Peyer's patch (tissue), 4 donors: ENCODE results near the gene AMBRA1.

Experiments
- POLR2A ChIP-seq, 2 donors: fragments of 450-650 bp; IDR thresholded peaks; one replicate each; pipeline ENCODE4 v1.5.1; 2017; ENCODE audit warnings: antibody characterized with exemption in 2 of 2, mild to moderate bottlenecking in 2 of 2, moderate library complexity in 2 of 2
- TF ChIP-seq, protein P1 (sequence below), 6 experiments: fragments of 450-650 bp in 4 of 6; fragments of 200-600 bp in 2 of 6; sonication (generic) in 1 of 6; IDR thresholded peaks; one replicate each; pipeline ENCODE4 v1.5.1; 2017 to 2019; ENCODE audit warnings: antibody characterized with exemption in 6 of 6, mild to moderate bottlenecking in 3 of 6, moderate library complexity in 1 of 6

DNA sequence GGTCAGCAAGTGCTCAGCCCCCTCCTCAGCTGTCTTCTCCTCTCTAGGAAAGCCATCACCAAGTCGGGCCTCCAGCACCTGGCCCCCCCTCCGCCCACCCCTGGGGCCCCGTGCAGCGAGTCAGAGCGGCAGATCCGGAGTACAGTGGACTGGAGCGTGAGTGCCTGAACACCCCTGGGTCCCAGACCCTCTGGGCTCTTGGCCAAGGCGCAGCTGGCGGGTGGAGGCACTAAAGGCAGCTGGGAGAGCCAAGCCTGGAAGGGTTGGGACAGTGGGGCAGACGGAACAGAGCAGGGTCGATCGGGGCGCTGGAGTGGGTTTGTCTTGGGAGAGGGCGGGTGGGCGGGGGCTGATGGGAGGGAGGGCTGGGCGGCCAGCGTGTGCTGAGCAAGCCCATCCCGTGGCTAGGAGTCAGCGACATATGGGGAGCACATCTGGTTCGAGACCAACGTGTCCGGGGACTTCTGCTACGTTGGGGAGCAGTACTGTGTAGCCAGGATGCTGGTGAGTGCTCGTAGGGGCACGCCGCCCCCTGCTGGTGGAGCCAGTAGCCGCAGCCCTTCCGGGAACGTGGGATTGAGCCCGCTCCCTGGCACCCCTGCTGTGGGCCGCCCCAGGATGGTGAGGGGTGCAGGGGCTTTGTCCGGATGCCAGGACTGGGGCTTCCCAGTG, 226.4 kb downstream of the AMBRA1 start:
- TF ChIP-seq, protein P1, sequence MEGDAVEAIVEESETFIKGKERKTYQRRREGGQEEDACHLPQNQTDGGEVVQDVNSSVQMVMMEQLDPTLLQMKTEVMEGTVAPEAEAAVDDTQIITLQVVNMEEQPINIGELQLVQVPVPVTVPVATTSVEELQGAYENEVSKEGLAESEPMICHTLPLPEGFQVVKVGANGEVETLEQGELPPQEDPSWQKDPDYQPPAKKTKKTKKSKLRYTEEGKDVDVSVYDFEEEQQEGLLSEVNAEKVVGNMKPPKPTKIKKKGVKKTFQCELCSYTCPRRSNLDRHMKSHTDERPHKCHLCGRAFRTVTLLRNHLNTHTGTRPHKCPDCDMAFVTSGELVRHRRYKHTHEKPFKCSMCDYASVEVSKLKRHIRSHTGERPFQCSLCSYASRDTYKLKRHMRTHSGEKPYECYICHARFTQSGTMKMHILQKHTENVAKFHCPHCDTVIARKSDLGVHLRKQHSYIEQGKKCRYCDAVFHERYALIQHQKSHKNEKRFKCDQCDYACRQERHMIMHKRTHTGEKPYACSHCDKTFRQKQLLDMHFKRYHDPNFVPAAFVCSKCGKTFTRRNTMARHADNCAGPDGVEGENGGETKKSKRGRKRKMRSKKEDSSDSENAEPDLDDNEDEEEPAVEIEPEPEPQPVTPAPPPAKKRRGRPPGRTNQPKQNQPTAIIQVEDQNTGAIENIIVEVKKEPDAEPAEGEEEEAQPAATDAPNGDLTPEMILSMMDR (IDR thresholded peaks at IDR 0.05), result peak; percentile 74 to 88 (median 84)
- TF ChIP-seq POLR2A (IDR thresholded peaks at IDR 0.05), result no peak
